HEK293 (cell line): Measurements from ENCODE around the gene CAPNS1.
"Not testable (repeated sequence)": the region's sequence is repeated elsewhere in the genome, so short reads cannot be mapped to it uniquely, and the experiment has no call there.

Source experiments
- CTCF ChIA-PET: fragments of 350-600 bp; formaldehyde crosslinking; extraction: SDS; loops from one replicate; lab custom pipeline; 2021; ENCODE audit warnings: antibody characterized with exemption; lab: Yijun Ruan, JAX
- POLR2A ChIA-PET: fragments of 300-600 bp; formaldehyde crosslinking; extraction: SDS; loops from one replicate; lab custom pipeline; 2020; ENCODE audit warnings: antibody characterized with exemption, inconsistent platforms; lab: Yijun Ruan, JAX
- H3K27ac ChIP-seq: fragments of 200-500 bp; sonication (Bioruptor generic); 2 replicates; pipeline ENCODE4 v1.5.1; 2014; ENCODE audit warnings: low read depth, low read length, control low read depth, inconsistent platforms; ENCODE audit errors: extremely low read depth
- H3K36me3 ChIP-seq, 2 experiments: fragments of 200-500 bp in 1 of 2; sonication (Bioruptor generic) in 1 of 2; 1 replicate in 1 of 2; 2 replicates in 1 of 2; pipeline ENCODE4 v1.5.1; 2014 to 2017; ENCODE audit warnings: inconsistent platforms in 2 of 2, low read length in 2 of 2; ENCODE audit not compliant: control insufficient read depth in 2 of 2, insufficient read depth in 1 of 2
- H3K4me1 ChIP-seq: fragments of 200-500 bp; sonication (Bioruptor generic); 2 replicates; pipeline ENCODE4 v1.5.1; 2014; ENCODE audit warnings: mild to moderate bottlenecking, low read length, inconsistent platforms; ENCODE audit not compliant: control insufficient read depth, insufficient read depth
- H3K4me3 ChIP-seq: 2 replicates; pipeline ENCODE4 v1.5.1; 2011; ENCODE audit warnings: low read depth, mild to moderate bottlenecking, control low read depth, low read length, moderate library complexity
- H3K9me3 ChIP-seq: fragments of 200-500 bp; sonication (Bioruptor generic); 2 replicates; pipeline ENCODE4 v1.5.1; 2014; ENCODE audit warnings: low read depth, low read length, inconsistent platforms; ENCODE audit not compliant: control insufficient read depth, insufficient read depth
- BCL11B ChIP-seq: fragments of 450-650 bp; formaldehyde crosslinking; IDR thresholded peaks from 2 replicates; pipeline ENCODE4 v1.5.1; 2016; ENCODE audit warnings: low read depth, missing biosample characterization, missing genetic modification characterization
- GLI2 ChIP-seq: fragments of 450-650 bp; formaldehyde crosslinking; IDR thresholded peaks from 2 replicates; pipeline ENCODE4; 2017; ENCODE audit warnings: missing biosample characterization, missing genetic modification characterization, low read depth, borderline replicate concordance
- GLIS1 ChIP-seq: fragments of 450-650 bp; formaldehyde crosslinking; IDR thresholded peaks from 2 replicates; pipeline ENCODE4 v1.5.1; 2016; ENCODE audit warnings: missing biosample characterization, missing genetic modification characterization
- KLF17 ChIP-seq: fragments of 450-650 bp; formaldehyde crosslinking; IDR thresholded peaks from 2 replicates; pipeline ENCODE4 v1.5.1; 2016; ENCODE audit warnings: missing biosample characterization, missing genetic modification characterization
- RBAK ChIP-seq: fragments of 450-650 bp; formaldehyde crosslinking; IDR thresholded peaks from 2 replicates; pipeline ENCODE4 v1.5.1; 2016; ENCODE audit warnings: missing biosample characterization, missing genetic modification characterization
- SCRT1 ChIP-seq: fragments of 450-650 bp; formaldehyde crosslinking; IDR thresholded peaks from 2 replicates; pipeline ENCODE4 v1.5.1; 2016; ENCODE audit warnings: missing biosample characterization, missing genetic modification characterization, borderline replicate concordance
- SETDB1 ChIP-seq: IDR thresholded peaks from one replicate; pipeline ENCODE4 v1.6.1; 2017; ENCODE audit warnings: mild to moderate bottlenecking, low read length, moderate library complexity, mixed read lengths; ENCODE audit not compliant: insufficient read length
- ZBTB8A ChIP-seq: fragments of 450-650 bp; formaldehyde crosslinking; IDR thresholded peaks from 2 replicates; pipeline ENCODE4 v1.5.1; 2016; ENCODE audit warnings: missing biosample characterization, missing genetic modification characterization
- ZNF2 ChIP-seq: fragments of 450-650 bp; formaldehyde crosslinking; IDR thresholded peaks from 2 replicates; pipeline ENCODE4 v1.5.1; 2016; ENCODE audit warnings: missing biosample characterization, missing genetic modification characterization
- ZNF214 ChIP-seq: fragments of 450-650 bp; formaldehyde crosslinking; IDR thresholded peaks from 2 replicates; pipeline ENCODE4 v1.5.1; 2017; ENCODE audit warnings: missing biosample characterization, mild to moderate bottlenecking, missing genetic modification characterization, borderline replicate concordance
- ZNF248 ChIP-seq: fragments of 450-650 bp; formaldehyde crosslinking; IDR thresholded peaks from 2 replicates; pipeline ENCODE4 v1.5.1; 2017; ENCODE audit warnings: missing biosample characterization, missing genetic modification characterization
- ZNF391 ChIP-seq: fragments of 450-650 bp; formaldehyde crosslinking; IDR thresholded peaks from 2 replicates; pipeline ENCODE4 v1.5.1; 2016; ENCODE audit warnings: low read depth, missing biosample characterization, missing genetic modification characterization, borderline replicate concordance
- ZNF449 ChIP-seq: fragments of 450-650 bp; formaldehyde crosslinking; IDR thresholded peaks from 2 replicates; pipeline ENCODE4 v1.5.1; 2017; ENCODE audit warnings: missing biosample characterization, mild to moderate bottlenecking, missing genetic modification characterization, moderate library complexity
- ZNF513 ChIP-seq: fragments of 450-650 bp; IDR thresholded peaks from 2 replicates; pipeline ENCODE4 v1.5.1; 2018; ENCODE audit warnings: missing biosample characterization, missing genetic modification characterization
- ZNF529 ChIP-seq: fragments of 450-650 bp; formaldehyde crosslinking; IDR thresholded peaks from 2 replicates; pipeline ENCODE4 v1.5.1; 2017; ENCODE audit warnings: missing genetic modification characterization, missing biosample characterization; ENCODE audit not compliant: insufficient replicate concordance
- ZNF555 ChIP-seq: fragments of 450-650 bp; formaldehyde crosslinking; conservative IDR thresholded peaks from 2 replicates; pipeline ENCODE4 v1.5.1; 2017; ENCODE audit warnings: missing biosample characterization, mild to moderate bottlenecking, missing genetic modification characterization, inconsistent platforms
- ZNF600 ChIP-seq: fragments of 450-650 bp; formaldehyde crosslinking; IDR thresholded peaks from 2 replicates; pipeline ENCODE4 v1.5.1; 2016; ENCODE audit warnings: missing biosample characterization, missing genetic modification characterization
- ZNF626 ChIP-seq: fragments of 450-650 bp; sonication (Bioruptor Pico); formaldehyde crosslinking; IDR thresholded peaks from 2 replicates; pipeline ENCODE4 v1.5.1; 2018; ENCODE audit warnings: missing biosample characterization, missing genetic modification characterization, inconsistent platforms
- ZNF645 ChIP-seq: fragments of 450-650 bp; formaldehyde crosslinking; IDR thresholded peaks from 2 replicates; pipeline ENCODE4; 2016; ENCODE audit warnings: missing biosample characterization, missing genetic modification characterization
- ZNF654 ChIP-seq: fragments of 450-650 bp; formaldehyde crosslinking; IDR thresholded peaks from 2 replicates; pipeline ENCODE4 v1.5.1; 2016; ENCODE audit warnings: low read depth, missing biosample characterization, missing genetic modification characterization
- ZNF76 ChIP-seq: fragments of 450-650 bp; formaldehyde crosslinking; IDR thresholded peaks from 2 replicates; pipeline ENCODE4; 2016; ENCODE audit warnings: low read depth, missing biosample characterization, missing genetic modification characterization, borderline replicate concordance
- TF ChIP-seq, protein P1 (sequence below): fragments of 450-650 bp; formaldehyde crosslinking; IDR thresholded peaks from 2 replicates; pipeline ENCODE4 v1.5.1; 2016; ENCODE audit warnings: missing biosample characterization, missing genetic modification characterization

The CAPNS1 gene

DNA sequence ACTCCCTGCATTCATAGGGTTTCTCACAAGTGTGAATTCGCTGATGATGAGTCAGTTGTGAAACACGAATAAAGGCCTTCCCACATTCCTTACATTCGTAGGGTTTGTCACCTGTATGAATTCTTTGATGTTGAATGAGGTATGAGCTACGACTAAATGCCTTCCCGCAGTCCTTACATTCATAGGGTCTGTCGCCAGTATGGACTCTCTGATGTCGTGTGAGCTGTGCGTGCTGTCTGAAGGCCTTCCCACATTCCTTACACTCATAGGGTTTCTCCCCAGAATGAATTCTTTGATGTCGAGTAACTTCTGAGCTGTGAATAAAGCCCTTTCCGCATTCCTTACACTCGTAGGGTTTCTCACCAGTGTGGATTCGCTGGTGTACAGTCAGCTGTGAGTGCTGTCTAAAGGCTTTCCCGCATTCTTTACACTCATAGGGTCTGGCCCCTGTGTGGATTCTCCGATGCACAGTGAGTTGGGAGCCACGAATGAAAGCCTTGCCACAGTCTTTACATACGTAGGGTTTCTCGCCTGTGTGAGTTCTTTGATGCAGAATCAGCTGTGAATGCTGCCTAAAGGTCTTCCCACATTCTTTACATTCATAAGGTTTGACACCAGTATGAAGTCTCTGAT is 42.9 kb downstream of the CAPNS1 start (continued):
- TF ChIP-seq ZNF214 (tag by site-specific recombination) = no peak
- no peak for TF ChIP-seq RBAK
- TF ChIP-seq, all 188 proteins: peak for 0

DNA sequence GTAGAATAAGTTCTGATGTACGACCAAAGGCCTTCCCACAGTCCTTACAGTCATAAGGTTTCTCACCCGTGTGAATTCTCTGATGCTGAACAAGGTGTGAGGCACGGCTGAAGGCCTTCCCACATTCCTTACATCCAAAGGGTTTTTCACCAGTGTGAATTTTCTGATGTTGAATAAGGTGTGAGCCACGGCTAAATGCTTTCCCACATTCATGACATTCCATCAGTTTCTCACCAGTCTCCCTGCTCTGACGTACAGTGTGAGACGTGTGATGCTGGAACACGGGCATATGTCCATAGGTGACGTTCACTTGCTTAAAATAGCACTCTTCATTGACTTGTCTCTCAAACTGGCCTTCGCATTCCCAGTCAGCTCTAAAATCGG is 43.4 kb downstream of the CAPNS1 start:
- no peak overlapping the region for H3K4me3 ChIP-seq
- H3K27ac ChIP-seq = no peak overlapping the region
- ChIA-PET CTCF (interaction anchor here (0.9 to 1.3 kb wide), 2 partner anchors 55 to 885 kb away, joined by 3 read pairs; no protein-coding TSS in a partner anchor), POLR2A (no interaction called here)
- TF ChIP-seq GLI2 (tag by site-specific recombination) = no peak
- no peak for TF ChIP-seq ZNF600 (tag by site-specific recombination)
- no peak for TF ChIP-seq BCL11B (tag by site-specific recombination)
- TF ChIP-seq ZNF513 = no peak
- TF ChIP-seq ZNF248 (tag by site-specific recombination) = no peak
- TF ChIP-seq ZNF645 = no peak
- H3K4me1 ChIP-seq = no peaks in the 10 kb centered on the region
- H3K9me3 ChIP-seq = peaks cover 2% of the 10 kb centered on the region
- H3K36me3 ChIP-seq = peaks cover 14 to 34% of the 10 kb centered on the region in 2 experiments

- not testable (repeated sequence) for H3K27ac ChIP-seq, H3K9me3 ChIP-seq, H3K4me3 ChIP-seq, H3K4me1 ChIP-seq
- ChIA-PET CTCF (interaction anchor here (0.6 to 0.8 kb wide), 3 partner anchors 11 to 240 kb away, joined by 3 to 4 read pairs (median 3); no protein-coding TSS in a partner anchor), POLR2A (interaction anchor here (0.6 to 1.5 kb wide), 3 partner anchors 71 to 1062 kb away, joined by 3 to 6 read pairs (median 3); partner anchors contain the start of genes POLR2I and TBCB)
- peaks cover 14 to 42% of the 10 kb centered on the region in 2 experiments for H3K36me3 ChIP-seq
These were observed 46.9 kb downstream of the CAPNS1 start for GRCh38 chr19:36186722-36187121.

- CTCF ChIA-PET = no interaction called here
- Histone ChIP-seq H3K27ac (no peak overlapping the region), H3K4me3 (no peak overlapping the region), H3K9me3 (no peaks in the 10 kb centered on the region), H3K4me1 (no peaks in the 10 kb centered on the region), H3K36me3 (peaks cover 16 to 45% of the 10 kb centered on the region in 2 experiments)
- POLR2A ChIA-PET = interaction anchor here (0.6 to 1.2 kb wide), 2 partner anchors 18 to 767 kb away, joined by 3 to 4 read pairs; partner anchors contain the start of genes ZNF146 and ZNF565
- no peak for TF ChIP-seq KLF17 (tag by site-specific recombination)
- TF ChIP-seq SCRT1 (tag by site-specific recombination) = no peak
- no peak for TF ChIP-seq ZNF449 (tag by site-specific recombination)
- TF ChIP-seq GLIS1 = no peak
- no peak for TF ChIP-seq ZNF76 (tag by site-specific recombination)
- no peak for TF ChIP-seq ZNF626 (tag by site-specific recombination)
- no peak for TF ChIP-seq ZNF529 (tag by site-specific recombination)
- no peak for TF ChIP-seq ZNF391 (tag by site-specific recombination)
- no peak for TF ChIP-seq SETDB1
- no peak for TF ChIP-seq ZBTB8A (tag by site-specific recombination)
- no peak for TF ChIP-seq ZNF654
- TF ChIP-seq, protein P1, sequence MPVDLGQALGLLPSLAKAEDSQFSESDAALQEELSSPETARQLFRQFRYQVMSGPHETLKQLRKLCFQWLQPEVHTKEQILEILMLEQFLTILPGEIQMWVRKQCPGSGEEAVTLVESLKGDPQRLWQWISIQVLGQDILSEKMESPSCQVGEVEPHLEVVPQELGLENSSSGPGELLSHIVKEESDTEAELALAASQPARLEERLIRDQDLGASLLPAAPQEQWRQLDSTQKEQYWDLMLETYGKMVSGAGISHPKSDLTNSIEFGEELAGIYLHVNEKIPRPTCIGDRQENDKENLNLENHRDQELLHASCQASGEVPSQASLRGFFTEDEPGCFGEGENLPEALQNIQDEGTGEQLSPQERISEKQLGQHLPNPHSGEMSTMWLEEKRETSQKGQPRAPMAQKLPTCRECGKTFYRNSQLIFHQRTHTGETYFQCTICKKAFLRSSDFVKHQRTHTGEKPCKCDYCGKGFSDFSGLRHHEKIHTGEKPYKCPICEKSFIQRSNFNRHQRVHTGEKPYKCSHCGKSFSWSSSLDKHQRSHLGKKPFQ (tag by site-specific recombination) = no peak
- TF ChIP-seq ZNF2 (tag by site-specific recombination) = no peak
- TF ChIP-seq ZNF555 (tag by site-specific recombination) = no peak
These were observed 56.4 kb downstream of the CAPNS1 start for GRCh38 chr19:36196249-36196648.
